Measurements from ENCODE around the gene FGFBP3. TPM values are rescaled to one million over a fixed set of nuclear protein-coding genes. Genes with fewer than 3 reads are reported as not detected.
"Not testable (repeated sequence)": the region's sequence is repeated elsewhere in the genome, so short reads cannot be mapped to it uniquely, and the experiment has no call there.

Gene FGFBP3
- total RNA-seq, 2 donors from 2014 or later = 0.25 to 1.5 TPM

DNA sequence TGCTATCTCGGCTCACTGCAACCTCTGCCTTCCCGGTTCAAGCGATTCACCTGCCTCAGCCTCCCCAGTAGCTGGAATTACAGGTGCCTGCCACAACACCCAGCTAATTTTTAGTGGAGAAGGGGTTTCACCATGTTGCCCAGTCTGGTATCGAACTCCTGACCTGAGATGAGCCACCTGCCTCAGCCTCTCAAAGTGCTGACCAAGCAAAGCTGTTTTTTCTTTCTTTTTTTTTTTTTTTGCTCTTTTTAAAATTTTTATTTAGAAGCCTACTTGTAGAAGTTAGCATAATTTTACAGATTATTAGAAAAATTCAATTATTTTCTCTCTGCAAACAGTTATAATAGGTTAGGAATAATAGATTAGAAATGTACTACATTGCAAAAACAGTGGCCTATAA, 1.2 kb upstream of the FGFBP3 start:
- ATAC-seq (no peak), DNase-seq (ENCODE audit: low spot score in 2 of 2) (no peak)
- no peaks in the 10 kb centered on the region for H3K9me3 Mint-ChIP-seq
- H3K36me3 Mint-ChIP-seq = no peaks in the 10 kb centered on the region
- H3K27ac Mint-ChIP-seq = no peak overlapping the region

GRCh38 chr10:91908337-91909116, 759 bp downstream of the FGFBP3 start:
- Mint-ChIP-seq H3K27ac (peak overlapping the region; percentile 44 to 81), H3K9me3 (no peaks in the 10 kb centered on the region), H3K36me3 (no peaks in the 10 kb centered on the region)
- DNase-seq (ENCODE audit: low spot score in 2 of 2) (peak; percentile 75 to 80), ATAC-seq (peak; percentile 87 to 92)

- Mint-ChIP-seq H3K36me3 (no peaks in the 10 kb centered on the region), H3K27ac (peak overlapping the region in 1 of 2 donors; percentile 27), H3K9me3 (no peaks in the 10 kb centered on the region)
- DNase-seq (ENCODE audit: low spot score in 2 of 2) (no peak), ATAC-seq (no peak)
Observed at GRCh38 chr10:91907914-91908336, 1.4 kb downstream of the FGFBP3 start.

- Mint-ChIP-seq H3K9me3 (no peaks in the 10 kb centered on the region), H3K27ac (no peak overlapping the region), H3K36me3 (no peaks in the 10 kb centered on the region)
- ATAC-seq (no peak), DNase-seq (ENCODE audit: low spot score in 2 of 2) (no peak)
Observed at GRCh38 chr10:91907033-91907594, 2.2 kb downstream of the FGFBP3 start.

DNA sequence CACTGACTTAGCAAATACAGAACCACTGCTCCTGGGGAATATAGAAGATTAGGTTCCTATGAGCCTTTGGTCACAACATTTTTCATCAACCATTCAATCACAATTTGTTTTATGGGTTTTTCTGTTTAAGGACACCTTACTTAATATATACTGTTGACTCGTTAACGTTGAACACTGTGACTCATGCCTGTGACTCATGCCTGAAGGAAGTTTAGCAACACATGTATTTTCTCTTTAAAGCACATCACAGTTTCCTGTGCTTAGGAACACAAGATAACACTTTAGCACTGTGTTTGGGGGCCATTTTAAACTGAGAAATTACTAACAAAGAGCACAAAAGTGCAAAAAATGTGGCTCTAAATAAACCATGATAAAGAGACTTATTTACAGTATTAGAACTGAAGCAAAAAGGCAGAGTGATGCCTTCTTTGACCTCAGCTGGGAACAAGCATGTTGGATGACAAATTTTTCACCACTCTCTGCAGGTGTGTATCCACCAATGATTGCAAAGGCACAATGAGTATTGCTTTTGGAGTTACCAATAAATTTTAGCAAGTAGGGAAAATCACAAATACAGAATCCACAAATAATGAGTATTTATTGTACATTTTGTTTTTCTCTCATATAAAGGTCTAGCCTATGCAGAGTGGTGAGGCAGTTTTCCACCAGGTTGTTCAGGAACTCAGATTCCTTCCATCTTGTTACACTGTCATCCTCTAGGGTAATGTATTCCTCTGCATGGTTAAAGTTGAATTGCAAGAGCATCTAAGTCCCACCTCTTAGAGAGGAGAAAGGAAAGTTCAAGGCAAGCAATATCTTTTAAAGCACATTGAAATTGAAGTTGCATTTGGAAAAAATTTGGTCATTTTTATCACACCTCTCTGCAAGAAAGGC, 7.3 kb downstream of the FGFBP3 start:
- ATAC-seq (peak; percentile 99 to 100), DNase-seq (ENCODE audit: low spot score in 2 of 2) (peak in 1 of 2 donors; percentile 49)
- H3K9me3 Mint-ChIP-seq = no peaks in the 10 kb centered on the region
- peak overlapping the region; percentile 62 to 81 for H3K27ac Mint-ChIP-seq
- H3K36me3 Mint-ChIP-seq = no peaks in the 10 kb centered on the region

GRCh38 chr10:91897421-91897820, 11.9 kb downstream of the FGFBP3 start:
- DNase-seq (ENCODE audit: low spot score in 2 of 2) = no peak

GRCh38 chr10:91896212-91896756, 13.0 kb downstream of the FGFBP3 start:
- Mint-ChIP-seq H3K36me3 (no peaks in the 10 kb centered on the region), H3K27ac (no peak overlapping the region), H3K9me3 (no peaks in the 10 kb centered on the region)
- ATAC-seq (no peak), DNase-seq (ENCODE audit: low spot score in 2 of 2) (no peak)

More at GRCh38 chr10:91897421-91897820, 11.9 kb downstream of the FGFBP3 start:
- Mint-ChIP-seq H3K27ac (no peak overlapping the region), H3K9me3 (no peaks in the 10 kb centered on the region), H3K36me3 (no peaks in the 10 kb centered on the region)
- no peak for ATAC-seq

- not testable (repeated sequence) for H3K36me3 Mint-ChIP-seq; H3K27ac Mint-ChIP-seq; H3K9me3 Mint-ChIP-seq; ATAC-seq; DNase-seq (ENCODE audit: low spot score in 2 of 2)
Observed at GRCh38 chr10:91894261-91894685, 15.0 kb downstream of the FGFBP3 start.

GRCh38 chr10:91893051-91893450, 16.2 kb downstream of the FGFBP3 start:
- Mint-ChIP-seq H3K36me3 (peaks cover 0 to 4% of the 10 kb centered on the region in 2 donors), H3K9me3 (no peaks in the 10 kb centered on the region), H3K27ac (no peak overlapping the region)
- no peak for ATAC-seq
- DNase-seq (ENCODE audit: low spot score in 2 of 2) = no peak

DNA sequence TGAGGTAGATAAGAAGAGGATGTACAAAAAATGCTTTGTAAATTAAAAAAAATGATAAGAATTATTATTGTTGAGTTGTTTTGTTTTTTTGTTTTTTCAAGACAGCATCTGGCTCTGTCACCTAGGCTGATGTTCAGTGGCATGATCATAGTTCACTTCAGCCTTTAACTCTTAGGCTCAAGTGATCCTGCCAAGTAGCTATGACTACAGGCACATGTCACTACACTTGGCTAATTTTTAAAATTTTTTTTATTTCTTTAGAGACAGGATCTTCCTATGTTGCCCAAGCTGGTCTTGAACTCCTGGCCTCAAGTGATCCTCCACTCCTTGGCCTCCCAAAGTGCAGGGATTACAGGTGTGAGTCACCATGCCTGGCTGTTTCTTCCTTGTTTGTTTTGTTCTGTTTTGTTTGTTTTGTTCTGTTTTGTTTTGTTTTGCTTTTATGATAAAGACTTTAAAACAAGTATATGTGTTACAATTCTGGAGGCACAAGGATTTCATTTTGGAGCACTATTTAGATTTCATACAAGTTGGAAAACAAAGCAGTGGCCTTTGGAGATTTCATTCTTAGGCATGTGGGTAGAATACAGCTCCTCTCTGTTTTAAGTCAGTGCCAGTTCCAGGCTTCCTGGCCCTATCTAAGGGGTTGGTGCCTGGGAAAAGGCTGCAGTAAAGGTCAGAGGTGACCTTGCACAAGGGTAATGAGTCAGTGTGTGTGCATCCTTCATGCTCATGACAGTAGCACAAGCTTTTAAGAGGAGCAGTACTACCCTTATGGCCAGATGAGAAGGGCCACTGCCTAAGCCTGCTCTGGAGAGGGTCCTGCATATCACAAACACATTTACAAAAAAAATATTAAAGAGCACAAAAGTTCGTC, 17.9 kb downstream of the FGFBP3 start:
- ATAC-seq = peak in 1 of 2 donors; percentile 34
- H3K27ac Mint-ChIP-seq = peak overlapping the region in 1 of 2 donors; percentile 70
- no peaks in the 10 kb centered on the region for H3K9me3 Mint-ChIP-seq
- peaks cover 0 to 8% of the 10 kb centered on the region in 2 donors for H3K36me3 Mint-ChIP-seq
- DNase-seq (ENCODE audit: low spot score in 2 of 2) = no peak

- peaks cover 0 to 8% of the 10 kb centered on the region in 2 donors for H3K36me3 Mint-ChIP-seq
- DNase-seq (ENCODE audit: low spot score in 2 of 2) (peak in 1 of 2 donors; percentile 22), ATAC-seq (peak; percentile 64 to 82)
- no peaks in the 10 kb centered on the region for H3K9me3 Mint-ChIP-seq
- no peak overlapping the region for H3K27ac Mint-ChIP-seq
Observed at GRCh38 chr10:91887272-91888076, 21.8 kb downstream of the FGFBP3 start.

DNA sequence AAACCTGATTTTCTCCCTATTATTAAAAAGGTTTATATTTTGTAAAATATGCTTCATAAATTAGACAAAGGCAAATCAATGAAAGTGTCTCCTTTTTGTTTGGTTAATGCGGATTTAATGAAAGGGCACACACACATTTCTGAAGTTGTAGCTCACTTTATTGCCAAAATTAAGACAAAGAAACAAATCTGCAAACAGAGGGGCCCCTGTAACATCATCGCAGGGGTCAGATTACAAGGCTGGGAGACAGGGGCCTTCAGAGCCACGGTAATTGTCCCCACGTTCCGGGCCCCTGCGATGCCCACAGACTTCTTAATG, 22.4 kb downstream of the FGFBP3 start:
- DNase-seq (ENCODE audit: low spot score in 2 of 2) (no peak), ATAC-seq (no peak)
- H3K36me3 Mint-ChIP-seq = peaks cover 0 to 8% of the 10 kb centered on the region in 2 donors

GRCh38 chr10:91885362-91886079, 23.8 kb downstream of the FGFBP3 start:
- ATAC-seq (no peak), DNase-seq (ENCODE audit: low spot score in 2 of 2) (no peak)
- peaks cover 0 to 8% of the 10 kb centered on the region in 2 donors for H3K36me3 Mint-ChIP-seq
- no peaks in the 10 kb centered on the region for H3K9me3 Mint-ChIP-seq
- no peak overlapping the region for H3K27ac Mint-ChIP-seq

More for the DNA sequence above, 22.4 kb downstream of the FGFBP3 start:
- Mint-ChIP-seq H3K9me3 (no peaks in the 10 kb centered on the region), H3K27ac (no peak overlapping the region)

GRCh38 chr10:91884536-91884935, 24.8 kb downstream of the FGFBP3 start:
- Mint-ChIP-seq H3K9me3 (no peaks in the 10 kb centered on the region), H3K27ac (no peak overlapping the region), H3K36me3 (peaks cover 0 to 7% of the 10 kb centered on the region in 2 donors)
- DNase-seq (ENCODE audit: low spot score in 2 of 2) (no peak), ATAC-seq (no peak)

All from activated naive CD4-positive, alpha-beta T cell treated with anti-CD3 and anti-CD28 coated beads, Interleukin-2, amount 50 U/mL, for 72 hours (primary cell).